Activated CD8-positive, alpha-beta memory T cell treated with anti-CD3 and anti-CD28 coated beads, Interleukin-2, amount 50 U/mL, for 24 hours (primary cell): ENCODE data around the gene PDE4B.

Source experiments
- DNase-seq: peaks from one replicate; pipeline ENCODE4 v3.0.0-alpha.2; 2020; ENCODE audit errors: extremely low read depth

PDE4B gene

DNA sequence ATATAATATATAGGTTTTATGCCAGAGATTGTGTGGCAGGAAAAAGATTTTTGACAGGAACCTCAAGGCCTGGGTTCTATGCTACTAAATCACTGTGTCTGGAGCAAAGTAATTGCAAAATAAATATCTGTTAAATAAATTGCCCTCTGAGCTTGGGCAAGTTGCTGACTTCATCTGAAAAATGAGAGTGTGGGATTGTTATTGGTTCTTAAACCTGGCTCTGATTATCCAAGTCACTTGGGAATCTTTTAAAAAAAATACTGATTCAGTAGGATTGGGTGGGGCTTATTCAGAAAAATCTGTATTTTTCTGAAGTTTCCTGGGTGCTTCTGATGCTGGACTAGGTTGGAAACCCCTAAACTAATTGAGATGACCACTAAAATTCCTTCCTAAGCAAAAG lies 567.1 kb downstream of the PDE4B start:
- DNase-seq, result no peak

DNA sequence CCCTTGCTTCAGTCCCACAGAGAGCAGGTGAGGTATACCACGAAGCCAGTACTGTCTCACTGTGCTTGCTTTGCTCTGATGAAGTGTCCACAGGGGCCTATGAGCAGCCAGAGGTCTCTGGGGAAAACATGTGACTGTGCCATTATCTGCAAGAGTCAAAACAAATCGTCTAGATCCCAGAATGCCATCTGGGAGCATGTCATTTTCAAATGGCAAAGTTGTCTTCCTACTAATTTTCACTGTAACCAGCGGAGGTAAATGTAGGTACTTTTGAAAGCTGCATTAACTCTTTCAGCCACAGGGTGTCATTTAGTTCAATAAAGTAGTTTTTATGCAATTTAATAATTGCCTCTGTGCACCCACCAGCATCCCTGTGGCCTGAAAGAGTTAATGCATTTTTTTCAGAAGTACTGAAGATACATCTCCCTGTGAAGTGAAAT lies 567.6 kb downstream of the PDE4B start:
- DNase-seq, result no peak

DNA sequence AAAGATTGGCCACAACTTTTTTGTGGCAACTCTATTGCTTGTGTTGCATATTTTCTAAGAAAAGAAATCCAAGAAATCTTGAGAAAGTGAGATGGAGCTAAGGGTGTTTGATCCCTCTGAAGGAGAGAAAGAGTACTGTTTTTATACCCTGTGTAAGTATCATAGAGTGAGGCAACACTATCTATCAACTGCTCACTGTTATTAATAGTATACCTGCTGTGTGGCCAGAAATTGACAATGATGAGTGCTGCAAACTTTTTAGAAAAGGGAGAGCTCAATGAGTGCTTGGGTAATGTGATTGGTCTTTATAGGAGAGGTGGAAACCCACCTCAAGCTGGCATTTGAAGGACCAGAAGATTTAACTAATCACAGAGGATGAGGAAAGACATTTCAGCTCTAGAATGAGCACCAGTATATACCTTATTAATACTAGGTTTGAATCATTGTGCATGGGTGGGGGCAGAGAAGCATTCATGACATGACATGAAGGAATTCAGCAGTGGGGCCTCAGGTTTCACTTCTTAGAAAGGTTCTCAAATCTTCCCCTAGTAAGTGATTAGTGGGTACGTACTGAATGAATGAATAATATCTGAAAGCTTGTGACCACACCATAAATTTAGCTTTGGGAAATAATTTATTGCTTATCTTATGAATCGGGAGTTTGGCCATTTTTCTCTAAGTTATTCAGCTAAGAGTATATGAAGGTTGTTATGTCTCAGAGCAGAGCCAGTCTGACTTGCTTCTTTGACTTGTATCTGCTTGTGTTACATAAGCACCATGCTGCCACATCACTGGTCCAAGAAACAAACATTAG lies 572.1 kb downstream of the PDE4B start:
- no peak for DNase-seq

DNA sequence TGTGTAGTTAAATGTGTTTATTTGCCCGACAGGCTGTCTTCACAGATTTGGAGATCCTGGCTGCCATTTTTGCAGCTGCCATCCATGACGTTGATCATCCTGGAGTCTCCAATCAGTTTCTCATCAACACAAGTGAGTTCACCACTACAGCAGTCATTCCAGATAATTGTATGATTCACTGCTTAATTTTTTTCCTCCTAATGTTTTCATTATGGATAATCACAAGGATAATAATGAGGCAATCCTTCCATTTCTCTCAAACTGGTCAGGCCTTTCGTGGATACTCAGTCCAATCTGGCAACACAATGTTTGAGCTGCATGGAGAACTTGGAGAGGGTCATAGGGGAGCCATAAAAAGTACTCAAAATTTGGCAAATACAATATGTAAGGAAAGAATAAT lies 572.9 kb downstream of the PDE4B start:
- DNase-seq, result no peak

DNA sequence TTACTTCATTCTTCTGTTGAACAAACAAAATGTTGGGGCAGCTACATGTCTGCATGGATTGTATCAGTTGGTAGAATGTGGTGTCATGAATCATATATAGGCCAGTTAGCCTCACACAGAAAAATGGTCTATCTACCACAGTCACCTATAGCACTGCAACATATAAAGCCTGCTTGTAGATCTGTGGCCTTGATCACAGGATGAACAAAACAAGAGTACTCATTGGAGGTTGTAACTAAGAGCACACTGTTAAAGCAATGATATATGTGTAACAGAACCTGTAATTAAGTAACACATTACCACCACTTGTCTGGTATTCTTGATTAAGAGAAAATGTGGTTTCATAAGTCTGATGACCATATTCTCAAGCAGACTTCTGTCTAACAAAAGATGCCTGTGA lies 573.9 kb downstream of the PDE4B start:
- DNase-seq, result no peak

DNA sequence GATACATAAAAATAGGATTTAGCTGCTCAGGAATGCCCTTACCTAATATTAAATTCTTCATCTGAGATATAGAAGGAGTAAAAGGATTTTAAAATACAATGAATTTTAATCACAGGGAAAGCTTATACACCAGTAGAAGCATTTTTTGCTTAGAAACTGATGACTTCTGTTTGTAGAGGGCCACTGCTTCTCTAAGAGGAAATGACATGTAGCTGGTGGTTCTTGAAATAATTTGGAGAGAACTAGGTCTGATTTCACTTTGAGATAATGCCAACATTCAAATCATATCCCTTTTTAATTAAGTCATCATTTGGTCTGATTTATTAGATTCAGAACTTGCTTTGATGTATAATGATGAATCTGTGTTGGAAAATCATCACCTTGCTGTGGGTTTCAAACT lies 574.7 kb downstream of the PDE4B start:
- DNase-seq, result no peak

DNA sequence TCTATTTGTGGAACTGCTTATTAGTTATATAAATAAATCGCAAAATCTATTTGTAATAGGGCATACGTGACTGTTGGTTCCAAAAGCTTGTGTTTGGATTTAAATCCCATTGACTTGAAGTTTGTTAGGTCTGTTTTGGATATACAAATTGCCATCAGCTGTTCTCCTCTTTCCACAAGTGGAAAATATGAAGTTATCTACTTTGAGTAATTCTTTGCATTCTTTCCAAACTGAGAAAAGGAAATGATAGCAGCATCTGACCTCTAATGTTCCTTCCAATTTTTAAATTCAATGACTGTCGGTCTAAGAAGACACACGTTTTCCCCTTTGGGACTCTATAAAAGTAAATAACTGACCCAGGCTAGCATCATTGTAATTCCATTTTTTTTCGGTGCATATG lies 575.6 kb downstream of the PDE4B start:
- no peak for DNase-seq

DNA sequence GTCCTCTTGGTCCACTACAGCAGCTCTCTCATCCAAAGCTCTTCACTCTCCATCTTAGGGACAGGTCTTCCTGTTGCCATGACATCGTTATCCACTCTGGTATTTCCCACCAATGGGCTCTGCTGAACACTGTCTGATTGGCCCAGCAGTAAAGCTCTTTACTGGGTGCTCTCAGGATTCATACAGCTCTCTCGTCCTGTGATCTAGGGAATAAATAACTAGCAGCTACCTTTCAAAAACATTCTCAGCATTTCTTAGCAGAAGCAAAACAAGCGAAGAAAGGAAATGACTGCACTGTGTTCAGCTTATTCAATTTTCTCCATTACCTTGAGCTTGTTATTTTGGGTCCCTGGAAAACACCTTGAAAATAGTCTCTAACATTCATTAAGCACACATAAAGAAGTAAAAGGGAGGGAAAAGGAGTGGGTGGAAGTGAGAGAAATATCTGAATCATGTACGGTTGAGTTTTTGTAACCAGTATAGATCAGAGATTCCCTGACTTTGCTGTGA lies 577.8 kb downstream of the PDE4B start:
- DNase-seq, result no peak

DNA sequence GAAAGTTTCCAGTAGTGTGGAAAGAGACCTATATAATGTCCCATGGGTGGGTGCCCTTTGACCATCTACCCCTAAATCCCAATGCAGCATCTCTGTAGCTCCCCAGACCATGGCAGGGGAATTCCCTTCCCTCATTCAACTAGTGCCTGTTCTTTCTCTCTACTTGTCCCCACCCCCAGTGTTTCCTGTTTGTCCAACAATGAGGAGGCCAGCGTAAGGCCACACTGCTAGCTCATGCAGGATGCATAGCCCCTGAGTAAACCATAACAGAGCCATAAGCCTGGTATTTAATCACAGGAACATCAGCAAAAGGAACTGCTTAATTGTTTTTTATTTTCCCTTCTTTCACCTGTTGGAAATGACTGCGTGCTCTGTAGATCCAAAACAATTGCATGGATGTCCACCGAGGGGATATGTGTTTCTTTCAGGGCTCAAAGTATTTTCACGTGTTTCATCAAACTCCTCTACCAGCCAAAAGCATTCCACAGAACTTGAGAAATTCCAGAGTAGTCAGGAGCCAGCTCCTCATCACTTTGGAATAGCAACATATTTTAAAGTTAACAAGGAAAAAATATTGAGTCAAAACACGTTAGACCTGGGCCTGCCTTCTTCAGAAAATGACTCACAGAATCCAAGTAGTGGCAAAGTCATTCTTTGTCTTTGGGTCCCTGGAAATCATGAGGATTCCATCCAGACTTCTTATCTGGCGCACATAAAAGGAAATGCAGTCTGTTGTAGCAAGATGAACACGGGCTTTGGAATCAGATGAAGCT lies 578.7 kb downstream of the PDE4B start:
- no peak for DNase-seq

DNA sequence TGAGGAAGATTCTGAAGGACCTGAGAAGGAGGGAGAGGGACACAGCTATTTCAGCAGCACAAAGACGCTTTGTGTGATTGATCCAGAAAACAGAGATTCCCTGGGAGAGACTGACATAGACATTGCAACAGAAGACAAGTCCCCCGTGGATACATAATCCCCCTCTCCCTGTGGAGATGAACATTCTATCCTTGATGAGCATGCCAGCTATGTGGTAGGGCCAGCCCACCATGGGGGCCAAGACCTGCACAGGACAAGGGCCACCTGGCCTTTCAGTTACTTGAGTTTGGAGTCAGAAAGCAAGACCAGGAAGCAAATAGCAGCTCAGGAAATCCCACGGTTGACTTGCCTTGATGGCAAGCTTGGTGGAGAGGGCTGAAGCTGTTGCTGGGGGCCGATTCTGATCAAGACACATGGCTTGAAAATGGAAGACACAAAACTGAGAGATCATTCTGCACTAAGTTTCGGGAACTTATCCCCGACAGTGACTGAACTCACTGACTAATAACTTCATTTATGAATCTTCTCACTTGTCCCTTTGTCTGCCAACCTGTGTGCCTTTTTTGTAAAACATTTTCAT lies 579.9 kb downstream of the PDE4B start:
- DNase-seq, result no peak

DNA sequence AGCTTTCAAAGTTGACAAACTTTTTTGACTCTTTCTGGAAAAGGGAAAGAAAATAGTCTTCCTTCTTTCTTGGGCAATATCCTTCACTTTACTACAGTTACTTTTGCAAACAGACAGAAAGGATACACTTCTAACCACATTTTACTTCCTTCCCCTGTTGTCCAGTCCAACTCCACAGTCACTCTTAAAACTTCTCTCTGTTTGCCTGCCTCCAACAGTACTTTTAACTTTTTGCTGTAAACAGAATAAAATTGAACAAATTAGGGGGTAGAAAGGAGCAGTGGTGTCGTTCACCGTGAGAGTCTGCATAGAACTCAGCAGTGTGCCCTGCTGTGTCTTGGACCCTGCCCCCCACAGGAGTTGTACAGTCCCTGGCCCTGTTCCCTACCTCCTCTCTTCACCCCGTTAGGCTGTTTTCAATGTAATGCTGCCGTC lies 580.5 kb downstream of the PDE4B start:
- DNase-seq, result no peak

DNA sequence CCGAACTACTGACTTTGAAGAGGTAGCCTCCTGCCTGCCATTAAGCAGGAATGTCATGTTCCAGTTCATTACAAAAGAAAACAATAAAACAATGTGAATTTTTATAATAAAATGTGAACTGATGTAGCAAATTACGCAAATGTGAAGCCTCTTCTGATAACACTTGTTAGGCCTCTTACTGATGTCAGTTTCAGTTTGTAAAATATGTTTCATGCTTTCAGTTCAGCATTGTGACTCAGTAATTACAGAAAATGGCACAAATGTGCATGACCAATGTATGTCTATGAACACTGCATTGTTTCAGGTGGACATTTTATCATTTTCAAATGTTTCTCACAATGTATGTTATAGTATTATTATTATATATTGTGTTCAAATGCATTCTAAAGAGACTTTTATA lies 581.5 kb downstream of the PDE4B start:
- no peak for DNase-seq

DNA sequence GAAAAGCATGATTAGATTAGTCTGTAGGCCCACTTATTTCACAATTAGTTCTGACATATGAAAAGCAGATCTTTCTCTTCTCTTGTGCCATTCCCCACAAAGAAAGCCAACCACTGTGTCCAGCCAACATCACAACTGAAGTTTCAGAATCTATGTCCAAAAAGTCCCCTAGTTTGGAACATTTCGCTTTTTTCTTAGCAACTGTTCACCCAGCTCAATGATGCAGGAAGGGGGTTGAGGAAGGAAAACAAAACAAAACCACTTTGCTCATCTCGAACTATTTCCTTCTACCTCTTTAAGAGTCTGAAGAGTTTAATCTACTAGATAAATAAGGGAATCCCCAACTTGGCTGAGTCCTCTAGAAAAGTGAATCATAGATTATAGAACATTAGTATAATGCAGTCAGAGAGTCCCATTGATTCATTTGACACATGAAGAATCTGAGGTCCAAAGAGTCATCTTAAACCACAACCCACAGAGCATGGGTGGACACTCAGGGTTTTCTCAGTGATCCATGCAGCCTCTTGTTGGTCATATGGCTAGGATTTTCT lies 581.9 kb downstream of the PDE4B start:
- no peak for DNase-seq

DNA sequence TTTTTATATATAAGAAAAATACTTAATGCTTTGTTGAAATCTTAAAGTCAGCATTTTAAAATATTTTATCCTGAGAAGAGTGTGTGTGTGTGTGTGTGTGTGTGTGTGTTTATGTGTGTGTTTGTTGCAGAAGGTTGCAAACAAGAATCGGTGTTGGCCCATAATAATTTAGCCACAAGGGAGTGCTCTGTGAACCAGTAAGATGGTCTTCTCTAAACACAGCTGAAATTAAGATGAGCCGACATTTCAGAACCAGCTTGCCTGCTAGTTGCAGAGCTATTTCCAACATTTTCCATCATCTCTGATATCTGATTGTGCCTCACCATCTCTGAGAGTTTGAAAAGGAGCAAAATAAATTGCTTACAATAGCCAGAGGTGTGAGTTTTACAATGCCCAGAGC lies 582.4 kb downstream of the PDE4B start:
- DNase-seq, result no peak

DNA sequence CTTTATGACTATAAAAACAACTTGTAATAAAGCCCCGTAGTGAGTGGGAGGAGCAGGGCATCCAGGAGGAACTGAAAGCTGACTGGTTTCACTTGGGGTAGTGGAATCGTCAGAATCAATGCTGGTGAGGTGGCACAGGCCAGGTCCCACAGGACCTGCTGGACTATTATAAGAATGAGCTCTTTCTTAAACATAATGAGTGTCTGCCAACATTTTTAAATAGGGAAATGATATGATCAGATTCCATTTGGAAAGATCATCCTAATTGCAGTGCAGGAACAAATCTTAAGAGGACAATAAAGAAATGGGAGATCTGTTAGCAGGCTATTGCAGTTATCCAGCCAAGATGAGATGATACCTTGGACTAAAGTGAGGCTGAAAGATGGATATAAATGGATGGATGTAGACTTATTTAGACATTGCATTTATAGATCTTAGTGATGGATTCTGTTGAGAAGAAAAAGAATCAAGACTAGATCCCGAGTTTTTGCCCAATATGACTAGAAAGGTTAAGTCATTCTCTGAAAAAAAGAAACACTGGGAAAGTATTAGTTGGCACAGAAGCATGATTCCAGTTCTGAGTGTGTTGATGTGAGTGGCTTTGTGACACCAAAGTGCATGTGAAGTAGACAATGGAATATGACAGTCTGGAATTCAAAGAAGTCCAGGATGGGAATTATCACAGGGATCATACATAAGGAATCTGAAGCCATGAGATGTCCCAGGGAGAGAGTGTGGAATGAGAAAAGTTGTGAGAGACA lies 587.9 kb downstream of the PDE4B start:
- DNase-seq, result no peak

DNA sequence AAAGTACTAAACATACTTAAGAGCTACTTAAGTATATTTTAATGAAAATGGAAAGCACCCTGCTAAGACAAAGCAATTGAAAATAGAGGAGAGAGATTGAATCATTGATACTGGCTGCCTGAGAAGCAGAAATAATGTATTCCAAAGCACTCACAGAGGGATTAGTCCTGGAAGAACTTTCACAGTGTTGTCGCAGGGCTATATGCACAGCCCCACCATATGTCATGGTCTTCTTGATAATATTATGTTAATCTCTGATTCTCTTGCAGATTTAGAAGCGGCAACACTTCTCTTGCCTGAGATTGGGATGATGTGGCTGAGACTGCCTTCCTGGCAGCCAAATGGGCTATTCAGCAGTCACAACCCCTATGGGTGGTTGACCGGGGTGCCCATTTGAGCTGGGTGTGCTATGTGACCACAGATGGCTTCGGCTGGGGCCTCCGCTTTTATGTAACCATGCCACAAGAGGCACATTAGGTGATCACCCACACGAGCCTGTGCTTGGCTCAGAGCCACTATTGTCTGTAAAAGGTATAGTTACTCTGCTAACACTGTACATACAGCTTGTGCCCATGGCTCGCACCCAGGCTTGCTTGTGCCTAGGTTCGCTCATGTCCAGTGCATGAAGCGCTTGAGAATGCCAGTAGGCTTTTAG lies 589.1 kb downstream of the PDE4B start:
- no peak for DNase-seq

DNA sequence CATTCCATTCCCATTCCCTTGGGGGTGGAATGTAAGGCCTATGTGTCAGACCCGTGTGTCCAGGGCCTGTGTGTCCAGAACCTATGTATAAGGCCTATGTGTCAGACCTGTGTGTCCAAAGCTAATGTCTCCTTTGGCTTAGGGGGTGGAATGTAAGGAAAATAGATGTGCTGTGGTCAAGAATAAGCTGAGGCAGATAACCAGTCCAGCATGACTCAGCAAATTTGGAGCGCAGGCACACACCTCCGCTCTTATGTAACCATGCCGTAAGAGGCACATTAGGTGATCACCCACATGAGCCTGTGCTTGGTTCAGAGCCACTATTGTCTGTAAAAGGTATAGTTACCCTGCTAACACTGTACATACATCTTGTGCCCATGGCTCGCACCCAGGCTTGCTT lies 590.5 kb downstream of the PDE4B start:
- no peak for DNase-seq

DNA sequence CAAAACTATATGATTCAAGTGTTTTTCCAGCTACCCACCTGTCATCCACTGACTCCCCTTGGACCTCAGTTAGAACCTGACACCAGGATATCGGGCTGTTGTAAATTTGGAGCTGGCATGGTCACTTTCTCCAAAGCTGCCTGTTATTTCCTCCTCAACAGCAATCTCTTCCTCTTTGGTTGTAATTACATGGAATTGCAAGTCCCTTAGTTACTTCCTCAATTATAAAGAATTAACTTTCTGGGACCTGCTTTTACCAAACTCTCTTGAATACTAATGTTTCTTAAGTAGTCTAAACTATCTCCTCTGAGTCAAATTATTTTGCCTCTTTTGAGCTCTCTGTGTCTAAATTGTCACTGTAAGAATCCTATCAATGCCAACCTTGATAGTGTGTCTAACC lies 590.9 kb downstream of the PDE4B start:
- DNase-seq, result no peak

DNA sequence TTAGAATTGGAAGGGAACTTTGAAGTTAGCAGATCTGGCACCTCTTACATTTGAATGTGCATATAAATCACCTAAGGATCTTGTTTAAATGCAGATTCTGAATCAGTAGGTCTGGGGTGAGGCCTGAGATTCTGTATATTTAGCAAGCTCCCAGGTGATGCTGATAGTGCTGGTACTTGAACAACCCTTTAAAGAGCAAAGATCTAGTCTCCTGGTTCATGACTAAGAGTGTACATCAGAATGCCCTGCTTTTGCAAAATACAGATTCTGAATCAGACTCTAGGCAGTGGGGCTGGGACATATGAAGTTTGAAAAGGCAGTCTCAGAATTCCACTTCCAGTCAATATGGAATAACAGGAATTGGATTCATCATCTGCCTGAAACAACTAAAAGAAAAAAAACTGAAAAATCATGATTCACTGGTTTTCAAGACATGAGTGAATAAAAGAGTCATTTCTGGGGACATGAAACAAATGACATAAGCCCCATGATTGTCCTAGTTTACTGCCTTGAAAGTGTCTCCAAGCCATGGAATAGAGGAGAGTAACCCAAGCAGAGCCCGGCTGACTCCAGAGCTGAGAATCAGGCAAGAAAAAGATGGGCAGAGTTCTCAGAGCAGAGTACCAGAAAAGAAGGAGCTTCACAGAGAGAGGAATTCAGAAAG lies 591.7 kb downstream of the PDE4B start:
- no peak for DNase-seq

DNA sequence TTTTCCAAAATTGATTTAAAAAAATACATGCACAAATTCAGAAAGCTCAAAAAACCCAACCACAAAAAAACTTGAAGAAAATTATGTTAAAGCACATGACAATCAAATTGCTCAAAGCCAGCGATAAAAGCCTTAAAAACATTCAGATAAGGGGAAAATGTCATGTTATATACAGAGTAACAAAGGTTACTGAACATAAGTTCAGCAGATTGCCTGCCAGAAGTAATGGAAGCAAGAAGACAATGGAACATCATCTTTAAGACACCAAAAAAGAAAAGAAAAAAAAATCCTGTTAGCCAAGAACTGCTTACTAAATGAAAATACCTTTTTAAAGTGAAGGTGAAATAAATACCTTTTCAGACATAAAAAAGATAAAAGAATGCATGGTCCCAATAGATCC lies 594.0 kb downstream of the PDE4B start:
- no peak for DNase-seq

DNA sequence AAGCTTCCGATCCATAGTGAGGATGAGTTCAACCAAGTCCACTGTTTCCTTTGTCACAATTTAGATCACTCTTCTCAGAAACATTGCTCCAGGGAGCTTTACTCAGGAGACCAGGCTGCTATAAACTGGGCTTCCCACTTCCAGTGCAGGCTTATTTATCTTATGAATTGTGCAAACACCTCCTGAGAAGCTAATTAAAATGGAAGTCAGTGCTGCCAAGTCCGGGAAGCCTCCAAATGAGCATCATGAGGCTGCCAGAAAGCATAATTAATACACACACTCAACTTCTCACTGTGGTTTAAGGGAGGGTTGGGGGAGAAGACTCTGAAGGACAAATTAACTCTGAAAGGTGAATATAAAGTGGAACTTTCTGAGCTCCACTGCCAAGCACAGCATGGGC lies 596.2 kb downstream of the PDE4B start:
- DNase-seq, result no peak
